GM12878 (cell line): Measurements from ENCODE around the gene EOMES. TPM values are rescaled to one million over a fixed set of nuclear protein-coding genes. Genes with fewer than 3 reads are reported as not detected.
A peak's percentile ranks its signal among the peaks of the same experiment; 100 is the strongest.

Experiments
- EGR1 ChIP-seq, 2 experiments: IDR thresholded peaks; 1 replicate in 1 of 2; 2 replicates in 1 of 2; pipeline ENCODE4 v1.6.1; 2011 to 2012; ENCODE audit warnings: low read depth in 2 of 2, low read length in 2 of 2, borderline replicate concordance in 1 of 2, mild to moderate bottlenecking in 1 of 2, moderate library complexity in 1 of 2
- EP300 ChIP-seq, 2 experiments: fragments of 150-350 bp in 1 of 2; IDR thresholded peaks; 2 replicates each; pipeline ENCODE4 v1.6.1; 2011 to 2012; ENCODE audit warnings: low read depth in 2 of 2, low read length in 2 of 2, borderline replicate concordance in 1 of 2, improper control_type of control experiment in 1 of 2, inconsistent platforms in 1 of 2; ENCODE audit not compliant: control insufficient read depth in 1 of 2
- HDAC2 ChIP-seq: fragments of 200-600 bp; sonication (generic); IDR thresholded peaks from 2 replicates; pipeline ENCODE4 v1.6.1; 2017
- JUND ChIP-seq: IDR thresholded peaks from 2 replicates; pipeline ENCODE4 v1.6.1; 2012; ENCODE audit warnings: low read depth, mild to moderate bottlenecking, low read length, improper control_type of control experiment, moderate library complexity
- MYC ChIP-seq: IDR thresholded peaks from 2 replicates; pipeline ENCODE4 v1.6.1; 2011; ENCODE audit warnings: mild to moderate bottlenecking, low read length, moderate library complexity, inconsistent platforms; ENCODE audit not compliant: insufficient read depth, insufficient replicate concordance, insufficient read length, severe bottlenecking
- NFXL1 ChIP-seq: fragments of 450-650 bp; IDR thresholded peaks from 2 replicates; pipeline ENCODE4 v1.6.1; 2017; ENCODE audit warnings: antibody characterized with exemption, mild to moderate bottlenecking, borderline replicate concordance
- PAX8 ChIP-seq: fragments of 450-650 bp; IDR thresholded peaks from 2 replicates; pipeline ENCODE4 v1.6.1; 2017; ENCODE audit warnings: mild to moderate bottlenecking, moderate library complexity
- PRDM15 ChIP-seq: fragments of 450-650 bp; formaldehyde crosslinking; IDR thresholded peaks from 2 replicates; pipeline ENCODE4 v1.4.0; 2020; ENCODE audit warnings: mild to moderate bottlenecking, moderate library complexity
- RELA ChIP-seq: fragments of 450-650 bp; IDR thresholded peaks from 2 replicates; pipeline ENCODE4 v1.8.0; 2014; ENCODE audit warnings: borderline replicate concordance; ENCODE audit not compliant: partially characterized antibody
- SREBF1 ChIP-seq: IDR thresholded peaks from 2 replicates; pipeline ENCODE4 v1.6.1; 2012; ENCODE audit warnings: mild to moderate bottlenecking, low read length
- TBL1XR1 ChIP-seq: IDR thresholded peaks from 2 replicates; pipeline ENCODE4 v1.6.1; 2012; ENCODE audit warnings: low read depth, low read length, improper control_type of control experiment
- YY1 ChIP-seq: IDR thresholded peaks from 2 replicates; pipeline ENCODE4 v1.6.1; 2011; ENCODE audit warnings: low read depth, mild to moderate bottlenecking, low read length
- ZBTB11 ChIP-seq: fragments of 450-650 bp; formaldehyde crosslinking; IDR thresholded peaks from 2 replicates; pipeline ENCODE4 v1.5.0; 2022; ENCODE audit warnings: mild to moderate bottlenecking, missing genetic modification characterization
- ZNF207 ChIP-seq: fragments of 450-650 bp; IDR thresholded peaks from 2 replicates; pipeline ENCODE4 v1.6.1; 2014; ENCODE audit warnings: antibody characterized with exemption, mild to moderate bottlenecking, borderline replicate concordance
- ZNF274 ChIP-seq: IDR thresholded peaks from one replicate; pipeline ENCODE4 v1.8.0; 2011; ENCODE audit not compliant: insufficient read length, insufficient read depth
- polyA plus RNA-seq, 11 experiments: library from polyadenylated mRNA; depleted of rRNA in 4 of 11; unstranded in 6 of 11; stranded (reverse) in 5 of 11; fragments of >200 nt; fragmentation: Nextera tagmentation in 4 of 11; fragmentation: Illumina TruSeq in 1 of 11; extraction: Ambion mirVana in 4 of 11; extraction: Trizol in 1 of 11; gene quantifications; 1 replicate in 1 of 11; 2 replicates in 10 of 11; pipeline versions ENCODE4 v1.2.1 to v1.2.3, GENCODE V29; 2011 to 2016; ENCODE audit warnings: inconsistent platforms in 2 of 11, missing spikeins in 2 of 11, low read depth in 1 of 11
- total RNA-seq, 4 experiments: library from RNA; depleted of rRNA in 3 of 4; stranded (reverse); fragments of >200 nt in 3 of 4; fragmentation: Illumina TruSeq in 1 of 4; extraction: Trizol in 1 of 4; gene quantifications; 2 replicates each; pipeline versions ENCODE4 v1.2.1 to v1.2.3, GENCODE V29; 2013 to 2021
- TF ChIP-seq, protein P1 (sequence below): IDR thresholded peaks from 2 replicates; pipeline ENCODE4 v1.6.1; 2011; ENCODE audit warnings: borderline replicate concordance, low read depth, mild to moderate bottlenecking, moderate library complexity, mixed read lengths, low read length; ENCODE audit not compliant: insufficient read depth; ENCODE audit errors: extremely low read length
- TF ChIP-seq, protein P2 (sequence below): fragments of 450-650 bp; IDR thresholded peaks from 2 replicates; pipeline ENCODE4 v1.6.1; 2016; ENCODE audit warnings: mild to moderate bottlenecking

EOMES gene
- total and polyA plus RNA-seq, 10 of the 15 experiments (the other 5 are each of a cell fraction or from before 2014, with no cell fraction given) = 1.5 to 178 (median 4.5) TPM

- no peak for TF ChIP-seq EP300 (IDR thresholded peaks at IDR 0.05; ENCODE audit: borderline replicate concordance in 1 of 2, control insufficient read depth in 1 of 2, low read depth in 2 of 2, low read length in 2 of 2)
- no peak for TF ChIP-seq ZNF274
- no peak for TF ChIP-seq PAX8
- TF ChIP-seq TBL1XR1 = no peak
- TF ChIP-seq RELA = no peak
- TF ChIP-seq ZBTB11 = no peak
- TF ChIP-seq, protein P1, sequence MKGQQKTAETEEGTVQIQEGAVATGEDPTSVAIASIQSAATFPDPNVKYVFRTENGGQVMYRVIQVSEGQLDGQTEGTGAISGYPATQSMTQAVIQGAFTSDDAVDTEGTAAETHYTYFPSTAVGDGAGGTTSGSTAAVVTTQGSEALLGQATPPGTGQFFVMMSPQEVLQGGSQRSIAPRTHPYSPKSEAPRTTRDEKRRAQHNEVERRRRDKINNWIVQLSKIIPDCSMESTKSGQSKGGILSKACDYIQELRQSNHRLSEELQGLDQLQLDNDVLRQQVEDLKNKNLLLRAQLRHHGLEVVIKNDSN = no peak
- 0 out of 2 replicates have a peak, but pooled peaks have one; percentile 67 for TF ChIP-seq NFXL1
- no peak for TF ChIP-seq YY1
- no peak for TF ChIP-seq EGR1 (IDR thresholded peaks at IDR 0.05; ENCODE audit: borderline replicate concordance in 1 of 2, low read depth in 2 of 2, low read length in 2 of 2)
- no peak for TF ChIP-seq MYC
- TF ChIP-seq SREBF1 = no peak
- TF ChIP-seq, protein P2, sequence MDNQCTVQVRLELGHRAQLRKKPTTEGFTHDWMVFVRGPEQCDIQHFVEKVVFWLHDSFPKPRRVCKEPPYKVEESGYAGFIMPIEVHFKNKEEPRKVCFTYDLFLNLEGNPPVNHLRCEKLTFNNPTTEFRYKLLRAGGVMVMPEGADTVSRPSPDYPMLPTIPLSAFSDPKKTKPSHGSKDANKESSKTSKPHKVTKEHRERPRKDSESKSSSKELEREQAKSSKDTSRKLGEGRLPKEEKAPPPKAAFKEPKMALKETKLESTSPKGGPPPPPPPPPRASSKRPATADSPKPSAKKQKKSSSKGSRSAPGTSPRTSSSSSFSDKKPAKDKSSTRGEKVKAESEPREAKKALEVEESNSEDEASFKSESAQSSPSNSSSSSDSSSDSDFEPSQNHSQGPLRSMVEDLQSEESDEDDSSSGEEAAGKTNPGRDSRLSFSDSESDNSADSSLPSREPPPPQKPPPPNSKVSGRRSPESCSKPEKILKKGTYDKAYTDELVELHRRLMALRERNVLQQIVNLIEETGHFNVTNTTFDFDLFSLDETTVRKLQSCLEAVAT = peak; percentile 92
- TF ChIP-seq HDAC2 = 0 out of 2 replicates have a peak, but pooled peaks have one; percentile 48
- TF ChIP-seq ZNF207 = no peak
- no peak for TF ChIP-seq PRDM15 (CRISPR knock-in tag)
- TF ChIP-seq JUND = no peak
These were observed at the start of gene EOMES (continued) for GRCh38 chr3:27721717-27722564.
